HG03066 (cell line): ENCODE results near the gene TMEM132D.

Source experiments
- ATAC-seq: cut with Tn5 transposase; IDR thresholded peaks from one replicate; pipeline ENCODE4 v1.9.1; 2021; ENCODE audit warnings: low read depth; ENCODE audit not compliant: unreplicated experiment

Gene TMEM132D

DNA sequence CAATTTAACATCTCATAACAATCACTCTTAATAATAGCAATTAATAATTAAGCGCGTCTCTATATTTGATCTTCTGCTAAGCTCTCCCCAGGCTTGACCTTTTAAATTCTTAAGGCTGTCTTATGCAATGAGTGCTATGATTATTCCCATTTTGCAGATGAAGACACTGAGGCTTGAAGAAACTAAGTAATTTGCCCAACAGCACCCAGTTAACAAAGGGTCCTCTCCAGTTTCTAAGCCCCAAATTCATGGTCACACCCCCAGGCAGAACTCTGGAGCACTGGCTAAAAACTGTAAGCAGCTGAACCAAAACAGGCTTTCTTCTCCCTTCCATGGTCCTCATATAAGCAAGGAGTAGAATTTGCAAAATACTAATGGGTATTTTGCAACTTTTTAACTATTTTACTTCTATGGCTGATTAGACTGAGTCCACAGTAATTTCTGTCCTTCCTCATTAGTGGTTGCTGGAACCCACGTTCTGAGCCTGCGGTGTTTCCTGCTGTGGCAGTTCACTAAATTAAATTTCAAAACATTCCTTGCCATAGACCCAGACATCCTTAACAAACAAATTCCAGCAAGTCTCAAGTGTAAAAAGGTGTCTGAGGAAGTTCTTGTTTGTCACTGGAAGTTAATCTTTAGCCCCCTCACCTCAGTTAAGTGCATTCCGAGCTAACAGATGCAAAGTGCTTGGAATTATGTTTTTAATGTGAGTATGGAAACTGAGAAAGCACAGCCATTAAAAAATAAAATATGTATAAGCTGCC, 76.5 kb downstream of the TMEM132D start:
- ATAC-seq = no peak

DNA sequence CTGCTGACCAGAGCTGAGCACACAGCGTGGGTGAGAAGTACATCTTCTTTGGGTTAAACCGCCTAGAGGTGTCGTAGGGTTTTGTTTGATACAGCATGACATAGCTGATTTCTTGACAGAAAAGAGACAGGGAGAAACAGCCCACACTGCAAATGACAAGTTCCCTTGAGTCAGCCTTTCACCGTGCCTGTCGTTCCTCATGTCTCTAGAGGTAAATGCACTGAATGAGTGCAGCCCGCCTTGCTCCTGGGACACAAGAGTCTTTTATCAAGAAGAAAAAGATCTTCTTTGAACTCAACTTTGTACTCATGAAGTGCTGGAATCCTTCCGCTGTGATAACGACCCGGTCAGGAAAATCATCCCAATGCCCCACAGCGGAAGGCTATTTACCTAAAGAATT, 77.6 kb downstream of the TMEM132D start:
- no peak for ATAC-seq

DNA sequence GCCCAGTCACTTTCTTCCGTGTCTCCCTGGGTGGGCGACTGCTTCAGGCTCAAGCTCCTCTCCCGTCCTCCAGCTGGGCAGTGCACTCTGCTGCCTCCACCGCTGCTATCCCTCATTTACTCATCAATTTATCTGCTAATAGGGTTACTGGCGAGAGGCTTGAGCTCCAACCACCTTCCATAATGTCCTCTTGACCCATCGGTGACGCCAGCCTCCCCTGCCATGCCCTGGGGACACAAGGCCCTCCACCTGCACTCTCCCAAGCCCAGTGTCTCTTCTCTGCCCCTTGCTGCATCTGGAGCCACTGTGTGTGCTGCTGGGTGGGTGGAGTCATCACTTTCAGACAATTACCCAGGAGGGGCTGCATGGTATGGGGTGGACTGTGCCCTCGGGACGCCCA, 78.5 kb downstream of the TMEM132D start:
- ATAC-seq = no peak

DNA sequence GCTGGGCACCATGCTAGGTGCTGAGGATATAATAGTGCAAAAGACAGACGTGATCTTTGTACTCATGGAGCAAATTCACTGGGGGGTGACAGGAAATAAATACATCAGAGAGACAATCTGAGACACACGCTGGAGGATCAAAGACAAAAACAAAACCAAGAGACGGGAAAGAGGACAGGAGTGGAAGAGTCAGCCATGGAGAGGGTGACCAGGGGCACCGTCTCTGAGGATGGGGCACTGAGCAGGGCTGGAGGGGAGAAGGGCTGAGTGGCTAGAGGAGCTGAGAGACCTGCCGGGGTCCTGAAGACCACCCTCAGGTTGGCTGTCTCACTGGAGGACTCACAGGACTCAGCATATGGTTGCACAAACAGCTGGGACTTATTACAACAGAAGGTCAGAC, 81.9 kb downstream of the TMEM132D start:
- ATAC-seq = no peak

DNA sequence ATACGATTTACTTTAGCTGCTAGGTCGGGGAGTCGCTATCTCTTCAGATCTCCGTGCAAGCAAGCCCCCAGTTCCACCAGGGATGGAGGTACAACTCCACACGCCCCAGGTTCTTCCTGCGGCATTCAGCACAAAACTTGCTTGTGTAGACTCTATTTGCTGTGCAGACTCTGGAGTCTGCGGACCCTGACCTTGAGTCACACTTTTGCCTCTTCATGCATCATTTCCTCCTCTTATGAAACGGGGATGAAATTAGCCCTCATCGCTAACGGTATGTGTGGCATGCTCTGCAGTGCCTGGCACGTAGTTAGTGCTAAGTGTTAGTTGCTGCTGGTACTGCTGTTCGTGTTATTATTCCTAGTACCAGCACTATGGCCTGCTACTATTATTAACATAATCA, 84.4 kb downstream of the TMEM132D start:
- ATAC-seq = no peak

DNA sequence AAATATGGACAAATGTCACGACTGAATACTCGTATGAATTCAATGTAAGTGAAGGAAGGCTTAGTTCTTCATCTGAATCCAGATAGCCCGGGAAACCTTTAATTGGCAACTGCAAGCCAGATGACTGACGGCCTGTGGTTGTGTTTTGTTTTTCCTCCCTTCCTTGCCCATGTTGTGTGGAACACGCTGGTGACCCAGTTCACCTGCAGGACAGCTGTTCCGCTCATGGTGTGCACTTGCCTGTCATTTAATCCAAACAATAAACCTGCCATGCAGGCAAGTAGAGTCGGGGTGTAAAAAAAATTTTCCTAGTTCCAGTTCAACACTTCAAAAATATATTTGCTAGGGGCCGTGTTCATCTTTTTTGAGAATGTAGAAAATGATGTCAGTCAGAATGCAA, 88.0 kb downstream of the TMEM132D start:
- no peak for ATAC-seq

DNA sequence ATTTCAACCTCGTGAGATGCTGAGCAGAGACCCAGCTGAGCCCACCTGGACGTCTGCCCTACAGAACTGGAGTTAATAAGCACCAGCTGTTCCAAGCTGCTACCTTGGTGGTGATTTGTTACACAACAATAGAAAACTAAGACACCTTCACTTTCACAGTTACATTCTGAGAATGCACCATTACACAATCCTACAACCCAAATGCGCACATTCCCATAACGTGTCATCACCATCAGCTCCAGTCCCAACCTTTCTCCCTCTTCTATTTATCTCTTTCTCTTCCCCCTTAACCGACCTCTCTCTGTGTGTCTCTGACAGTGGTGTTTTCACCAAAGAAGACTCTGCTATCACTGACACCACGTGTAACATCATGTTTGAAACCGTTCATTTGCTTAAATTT, 91.9 kb downstream of the TMEM132D start:
- no peak for ATAC-seq

DNA sequence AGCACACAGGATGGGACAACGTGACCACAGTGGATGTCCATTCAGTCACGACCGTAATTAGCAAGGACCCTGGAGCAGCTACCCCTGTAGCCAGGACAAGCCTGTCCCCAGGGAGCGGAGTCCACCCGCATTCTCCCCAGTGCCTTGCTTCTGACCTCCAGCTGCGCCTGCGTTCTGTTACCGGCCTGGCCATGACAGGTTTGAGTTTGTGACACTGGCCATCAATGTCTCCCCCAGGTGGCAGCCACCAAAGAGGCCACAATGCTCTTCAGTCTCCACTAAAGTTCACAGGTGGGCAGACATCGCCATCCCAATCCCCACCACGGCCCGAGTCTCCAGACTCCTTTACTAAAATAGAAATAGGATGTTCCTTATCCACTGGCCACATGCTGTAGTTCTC, 96.7 kb downstream of the TMEM132D start:
- no peak for ATAC-seq

DNA sequence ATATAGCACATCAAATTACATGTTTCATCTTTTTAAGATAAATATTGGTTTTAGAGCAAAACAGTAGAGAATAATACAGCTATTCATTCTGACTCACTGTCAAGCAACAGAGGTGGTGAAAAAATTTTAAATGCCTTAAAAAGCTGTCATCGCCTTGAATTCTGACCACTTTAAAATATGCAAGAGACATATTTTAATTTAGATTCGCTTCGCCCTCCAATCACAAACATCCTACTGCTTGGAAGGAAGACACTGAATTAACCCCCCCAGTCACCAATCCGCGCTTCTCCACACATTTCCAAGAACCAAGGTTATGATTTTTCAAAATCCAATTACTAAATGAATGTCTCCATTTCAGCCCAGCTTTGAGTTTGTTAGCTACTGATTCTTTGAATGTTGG, 112.4 kb downstream of the TMEM132D start:
- no peak for ATAC-seq

DNA sequence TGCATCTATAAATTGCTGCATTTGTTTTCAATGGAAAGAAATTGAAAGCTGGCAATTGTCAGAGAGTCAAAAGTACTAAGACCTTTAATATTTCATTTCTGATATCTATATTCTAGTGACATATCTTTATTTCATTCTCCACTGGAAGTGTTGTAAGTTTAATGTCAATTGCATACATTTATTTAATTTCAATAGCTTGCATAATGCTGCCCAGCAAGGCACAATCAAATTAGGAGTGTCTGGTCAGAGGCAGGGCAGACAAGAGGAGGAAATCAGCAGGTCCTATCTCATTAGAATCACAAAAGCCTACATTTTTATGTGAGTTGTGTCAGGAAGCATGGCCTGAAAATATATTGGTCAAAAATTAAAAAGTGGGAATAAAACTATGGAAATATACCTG, 112.9 kb downstream of the TMEM132D start:
- ATAC-seq = no peak

DNA sequence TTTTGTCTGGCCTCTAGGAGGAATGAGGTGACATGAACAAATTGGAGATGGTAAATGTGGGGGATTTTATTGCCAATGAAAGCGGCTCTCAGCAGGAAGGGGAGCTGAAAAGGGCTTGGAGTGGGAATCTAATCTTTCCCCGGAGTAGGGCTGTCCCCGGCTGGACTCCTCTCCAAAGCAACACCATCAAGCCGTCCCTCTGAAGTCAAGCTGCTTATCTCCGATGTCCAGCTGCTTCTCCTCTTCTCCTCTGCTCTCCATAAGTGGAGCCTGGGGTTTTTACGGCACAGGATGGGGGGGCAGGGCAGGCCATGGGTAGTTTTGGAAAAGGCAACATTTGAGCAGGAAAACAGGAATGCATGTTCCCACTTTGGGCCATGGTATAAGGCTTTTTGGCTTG, 113.5 kb downstream of the TMEM132D start:
- ATAC-seq = no peak

DNA sequence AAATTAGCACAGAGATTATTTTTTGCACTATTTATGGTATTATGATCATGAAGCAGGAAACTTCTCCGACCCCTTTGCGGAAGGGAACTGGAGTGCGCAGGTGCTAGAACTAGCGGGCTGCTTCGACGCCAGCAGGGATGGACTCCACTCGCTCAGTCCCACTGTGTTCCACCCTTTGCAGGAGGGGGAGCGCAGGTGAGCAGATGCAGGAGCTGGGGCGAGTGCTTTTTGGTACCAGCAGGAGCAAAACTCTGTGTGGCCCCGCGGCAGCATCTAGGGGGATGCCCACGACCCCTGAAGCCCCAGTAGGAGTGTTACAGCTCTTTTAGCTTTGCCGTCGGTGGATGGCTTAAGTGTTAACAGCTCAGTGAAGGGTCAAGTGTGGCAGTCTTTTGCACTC, 113.9 kb downstream of the TMEM132D start:
- ATAC-seq = no peak

DNA sequence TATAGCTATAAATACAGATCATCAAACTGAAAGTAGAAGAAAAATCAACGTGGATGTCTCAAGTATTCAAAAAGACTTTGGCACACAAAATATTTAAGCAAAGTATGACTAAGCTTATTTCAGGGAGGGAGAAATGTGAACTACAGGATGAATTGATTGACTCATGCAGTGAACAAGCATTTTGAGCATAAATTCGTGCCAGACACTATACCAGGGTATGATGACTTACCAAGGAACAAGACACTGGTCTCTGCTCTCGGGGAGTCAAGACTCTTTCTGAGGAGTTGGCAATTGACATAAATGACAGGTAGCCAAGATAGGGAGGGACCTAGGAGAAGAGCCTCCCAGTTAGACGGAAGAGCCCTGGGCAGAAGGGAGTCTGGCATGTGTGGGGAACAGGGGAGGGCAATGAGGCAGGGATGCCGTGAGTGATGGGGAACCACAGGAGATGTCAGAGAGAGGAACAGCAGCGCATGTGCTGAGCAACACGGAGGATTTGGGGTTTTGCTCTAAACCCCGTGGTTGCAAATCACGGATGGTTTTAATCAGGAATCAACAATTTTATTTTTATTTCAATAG, 115.2 kb downstream of the TMEM132D start:
- no peak for ATAC-seq

DNA sequence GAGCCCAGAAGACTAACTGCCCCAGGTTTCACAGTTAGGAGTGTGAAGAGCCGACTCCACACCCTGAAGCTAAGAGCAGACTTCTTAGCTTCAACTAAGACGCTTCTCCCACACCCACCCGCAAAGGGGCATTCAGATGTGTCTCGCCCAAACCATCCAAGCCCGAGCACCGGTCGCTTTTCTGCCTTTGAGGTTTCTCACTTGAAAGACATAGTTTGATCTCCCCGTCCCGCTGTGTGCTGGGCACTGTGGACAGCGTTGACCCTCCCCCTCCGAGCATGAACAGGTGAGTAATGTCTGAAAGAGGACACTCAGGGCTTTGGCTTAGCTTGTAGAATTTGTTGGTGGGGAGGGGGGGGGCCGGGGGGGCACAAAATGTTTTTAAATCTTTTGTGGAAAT, 123.8 kb downstream of the TMEM132D start:
- no peak for ATAC-seq

DNA sequence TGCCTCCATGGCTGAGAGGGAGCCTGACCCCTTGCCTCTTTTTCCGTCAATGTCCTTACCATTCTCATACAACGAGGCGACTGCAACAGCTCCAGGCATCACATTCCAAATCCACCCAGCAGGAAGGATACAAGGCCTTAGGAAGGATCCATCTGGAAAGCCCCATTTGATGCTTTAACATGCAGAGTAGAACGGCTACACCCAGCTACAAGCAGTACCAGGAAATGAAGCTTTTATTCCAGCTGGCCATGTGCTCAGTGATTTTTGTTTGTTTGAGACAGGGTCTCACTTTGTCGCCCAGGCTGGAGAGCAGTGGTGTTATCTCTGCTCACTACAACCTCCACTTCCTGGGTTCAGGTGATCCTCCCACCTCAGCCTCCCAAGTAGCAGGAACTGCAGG, 124.8 kb downstream of the TMEM132D start:
- ATAC-seq = no peak

DNA sequence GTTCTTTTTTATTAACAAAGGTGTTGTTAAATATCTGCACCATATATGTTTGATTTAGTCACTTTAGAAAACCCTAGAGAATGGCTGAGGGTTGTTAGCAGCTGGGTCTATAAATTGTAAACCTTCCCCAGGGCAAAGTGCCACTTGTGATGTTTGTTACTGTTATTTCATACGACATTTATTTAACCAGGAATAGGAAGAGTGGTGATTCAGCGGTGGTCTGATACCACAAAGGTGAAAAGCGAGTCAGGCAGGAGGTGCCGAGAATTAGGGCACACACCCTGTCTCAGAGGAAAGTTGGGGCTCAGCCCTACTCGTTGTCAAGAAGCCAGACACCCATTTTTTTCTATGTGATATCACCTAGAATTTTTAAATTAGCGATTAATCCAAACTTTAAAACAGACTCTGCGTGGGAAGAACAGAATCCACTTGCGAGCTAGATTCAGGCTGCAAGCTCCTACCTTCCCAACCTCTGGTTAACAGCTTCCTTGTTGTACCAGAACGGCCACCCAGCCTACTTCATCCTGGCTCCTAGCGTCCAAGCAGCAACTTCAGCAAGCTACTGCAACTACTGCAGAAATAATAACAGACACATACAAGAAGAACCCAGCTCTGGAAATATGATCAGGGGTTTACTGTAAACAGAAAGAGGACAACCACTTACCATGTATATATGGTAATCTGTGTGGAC, 126.7 kb downstream of the TMEM132D start:
- ATAC-seq = no peak

DNA sequence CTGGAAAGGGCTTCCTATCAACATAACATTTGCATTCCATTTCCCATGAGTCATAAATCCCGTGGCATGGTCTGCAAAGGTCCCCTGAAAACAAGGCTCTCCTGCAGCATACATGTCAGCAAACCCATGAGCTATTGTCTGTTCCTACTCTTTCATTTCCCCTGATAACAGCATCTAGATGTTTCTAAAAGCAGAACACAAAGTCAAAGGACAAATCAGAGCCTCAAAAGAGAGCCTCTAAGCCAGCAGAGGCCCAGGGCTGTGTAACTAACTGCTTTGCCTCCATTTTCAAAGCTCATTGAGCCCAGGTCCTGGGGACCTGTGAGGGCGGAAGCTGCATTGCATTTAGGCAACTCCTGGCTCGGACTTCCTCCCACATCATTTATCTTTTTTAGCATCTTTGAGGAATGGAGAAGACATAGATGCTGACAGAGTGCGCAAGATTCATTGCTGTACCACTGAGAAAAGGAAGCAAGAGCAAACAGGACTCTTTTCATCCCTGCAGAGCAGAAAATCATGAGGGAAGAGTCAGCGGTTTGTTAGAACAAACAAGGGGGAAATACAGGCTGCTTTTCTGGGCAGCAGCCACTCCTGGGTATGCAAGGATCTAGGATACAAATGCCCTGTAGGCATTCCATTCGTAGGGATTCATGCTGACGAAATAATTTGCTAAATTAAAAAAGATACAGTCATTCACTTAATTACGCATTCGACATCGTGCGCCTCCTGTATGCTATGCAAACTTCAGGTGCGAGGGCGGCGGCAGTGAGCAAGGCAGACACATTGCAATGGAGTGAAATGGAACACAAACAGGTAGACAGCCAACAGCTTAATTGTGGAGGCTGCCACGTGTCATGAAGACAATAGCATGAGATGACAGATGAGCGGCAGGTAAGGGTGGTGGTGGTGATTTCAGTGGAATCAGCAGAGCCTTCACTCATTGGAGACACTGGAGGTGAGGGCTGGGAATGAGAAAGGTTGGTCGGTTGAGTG, 131.0 kb downstream of the TMEM132D start:
- ATAC-seq = no peak

DNA sequence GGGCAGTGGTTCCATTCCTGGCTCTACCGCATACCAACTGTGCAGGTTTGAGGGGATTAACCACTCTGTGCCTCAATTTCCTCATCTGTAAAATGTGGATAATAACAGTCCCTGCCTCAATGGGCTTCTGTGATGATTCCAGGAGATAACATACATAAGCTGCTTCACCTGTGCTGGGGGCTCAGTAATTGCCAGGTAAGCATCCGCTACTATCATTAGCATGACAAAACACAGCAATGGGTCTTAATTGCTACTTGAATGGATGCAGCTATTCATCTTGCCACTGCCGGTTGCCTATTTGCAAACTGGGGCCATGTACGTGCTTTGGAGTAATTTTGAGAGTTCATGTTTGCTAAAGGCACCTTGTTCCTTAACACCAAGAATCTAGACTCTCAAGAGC, 132.6 kb downstream of the TMEM132D start:
- ATAC-seq = no peak

DNA sequence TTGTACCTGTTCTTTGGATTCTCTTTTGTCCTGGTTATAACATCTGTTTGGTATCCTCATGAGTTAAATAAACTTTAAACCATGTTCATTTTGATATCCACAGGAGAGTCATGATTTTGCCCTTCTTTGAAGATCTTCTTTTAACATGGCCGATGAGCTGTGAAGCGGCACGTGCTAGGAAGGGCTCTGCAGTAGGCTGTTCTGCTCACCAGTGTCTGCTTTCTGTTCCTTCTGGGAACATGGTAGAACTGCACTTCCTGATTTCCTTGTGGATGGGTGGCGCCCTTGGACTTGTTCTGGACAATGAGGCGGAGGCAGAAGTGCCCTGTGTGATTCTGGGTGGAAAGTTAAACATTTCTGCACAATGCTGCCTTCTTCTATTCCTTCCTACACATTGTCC, 138.1 kb downstream of the TMEM132D start:
- no peak for ATAC-seq

DNA sequence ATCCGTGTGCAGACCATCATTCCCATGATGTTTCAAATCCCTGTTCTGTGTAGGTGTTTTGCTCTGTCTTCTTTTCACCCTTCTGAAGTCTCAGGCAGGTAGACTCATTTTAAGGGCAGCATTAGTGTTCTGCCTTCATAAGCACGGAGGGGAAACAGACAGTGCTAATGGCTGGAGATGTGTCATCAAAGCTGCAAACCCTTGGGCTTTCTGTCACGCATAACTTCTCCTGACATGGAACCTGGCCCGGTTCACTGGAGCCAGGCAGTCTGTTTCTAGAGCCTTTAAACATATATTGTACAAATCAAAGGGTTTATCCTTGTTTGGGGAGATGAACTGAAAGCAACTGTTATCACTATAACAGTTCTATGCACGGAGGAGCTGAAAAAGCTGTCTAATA, 141.4 kb downstream of the TMEM132D start:
- ATAC-seq = no peak

DNA sequence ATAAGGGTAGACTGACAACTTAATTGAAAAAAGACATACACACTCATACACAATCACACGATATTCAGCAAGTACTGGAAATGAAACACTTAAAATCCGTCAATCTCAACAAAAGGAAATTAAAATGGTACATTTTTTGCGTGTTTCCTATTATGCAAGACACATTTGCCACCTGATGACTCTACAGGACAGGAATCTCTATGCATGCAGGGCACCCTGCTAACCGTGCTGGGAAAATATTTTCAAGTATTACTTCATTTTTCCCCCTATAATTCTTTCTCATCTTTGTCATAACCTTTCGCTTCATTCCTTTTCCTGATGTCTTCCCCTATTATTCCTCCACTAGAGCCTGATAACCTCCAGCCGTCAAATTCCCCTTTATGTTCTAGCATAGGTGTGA, 150.2 kb downstream of the TMEM132D start:
- no peak for ATAC-seq
